HG02642 (cell line): ENCODE results near the gene SYNJ1.

Source experiments
- ATAC-seq: cut with Tn5 transposase; IDR thresholded peaks from one replicate; pipeline ENCODE4 v1.9.1; 2021; ENCODE audit warnings: mild to moderate bottlenecking; ENCODE audit not compliant: unreplicated experiment, poor library complexity

Gene SYNJ1

GRCh38 chr21:32584472-32584871 lies 143.3 kb downstream of the SYNJ1 start:
- ATAC-seq, result no peak

- no peak for ATAC-seq
Measured at GRCh38 chr21:32581732-32582131, 146.1 kb downstream of the SYNJ1 start.

- ATAC-seq, result no peak
Measured at GRCh38 chr21:32580949-32581348, 146.9 kb downstream of the SYNJ1 start.
